HG03064 (cell line): ENCODE results near the gene PSMA4.
"Not testable (repeated sequence)": the region's sequence is repeated elsewhere in the genome, so short reads cannot be mapped to it uniquely, and the experiment has no call there.

ENCODE experiments used
- ATAC-seq: cut with Tn5 transposase; IDR thresholded peaks from one replicate; pipeline ENCODE4 v1.9.1; 2021; ENCODE audit warnings: low read depth; ENCODE audit not compliant: unreplicated experiment

Gene PSMA4

GRCh38 chr15:78550815-78551214 is 10.6 kb downstream of the PSMA4 start:
- ATAC-seq: no peak

GRCh38 chr15:78551902-78552301 is 11.7 kb downstream of the PSMA4 start:
- no peak for ATAC-seq

DNA sequence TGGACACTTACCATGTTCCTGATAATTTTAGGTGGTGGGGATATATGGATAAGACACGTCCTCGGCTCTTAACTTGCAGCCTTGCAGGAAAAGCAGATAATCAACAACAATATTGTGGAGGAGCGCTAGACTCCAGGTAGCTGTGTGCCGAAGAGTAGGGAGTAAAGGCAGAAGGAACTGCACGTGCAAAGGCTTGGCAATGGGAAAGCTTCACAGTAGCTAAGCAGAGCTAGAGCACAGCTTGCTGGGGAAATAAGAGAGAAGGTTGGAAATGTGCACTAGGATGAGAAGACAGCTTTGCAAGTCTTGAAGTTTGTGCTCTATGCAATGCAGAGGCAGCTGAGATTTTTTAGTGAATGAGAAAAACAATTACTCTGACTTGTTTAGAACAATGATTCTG is 12.4 kb downstream of the PSMA4 start:
- ATAC-seq: no peak

DNA sequence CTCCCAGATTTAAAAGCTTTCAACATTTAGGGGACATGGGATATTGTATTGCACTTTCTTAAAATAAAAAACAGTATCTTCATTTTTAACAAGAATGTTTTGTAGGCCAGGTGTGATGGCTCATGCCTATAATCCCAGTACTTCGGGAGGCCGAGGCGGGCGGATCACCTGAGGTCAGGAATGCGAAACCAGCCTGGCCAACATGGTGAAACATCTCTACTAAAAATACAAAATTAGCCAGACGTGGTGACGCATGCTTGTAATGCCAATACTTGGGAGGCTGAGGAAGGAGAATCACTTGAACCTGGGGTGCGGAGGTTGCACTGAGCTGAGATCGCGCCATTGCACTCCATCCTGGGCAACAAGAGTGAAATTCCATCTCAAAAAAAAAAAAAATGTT is 20.0 kb downstream of the PSMA4 start:
- not testable (repeated sequence) for ATAC-seq

DNA sequence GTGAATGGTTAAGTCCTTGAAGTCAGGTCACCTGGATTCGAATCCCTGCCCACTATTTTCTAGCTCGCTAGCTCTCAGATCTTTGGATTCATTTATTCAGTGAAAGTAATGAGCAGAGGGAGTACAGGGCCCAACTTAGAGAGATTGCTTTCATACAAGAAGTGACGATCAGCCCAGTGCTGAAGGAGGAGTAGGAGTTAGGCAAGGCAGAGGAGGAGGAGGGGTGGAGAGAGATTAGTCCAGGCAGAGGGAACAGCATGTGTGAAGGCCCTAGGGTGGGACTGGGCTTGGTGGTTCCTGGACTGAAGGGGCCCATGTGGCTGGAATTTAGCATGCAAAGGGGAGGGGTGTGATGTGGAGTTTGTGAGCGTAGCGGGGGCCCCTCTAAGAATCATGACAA is 21.2 kb downstream of the PSMA4 start:
- no peak for ATAC-seq

DNA sequence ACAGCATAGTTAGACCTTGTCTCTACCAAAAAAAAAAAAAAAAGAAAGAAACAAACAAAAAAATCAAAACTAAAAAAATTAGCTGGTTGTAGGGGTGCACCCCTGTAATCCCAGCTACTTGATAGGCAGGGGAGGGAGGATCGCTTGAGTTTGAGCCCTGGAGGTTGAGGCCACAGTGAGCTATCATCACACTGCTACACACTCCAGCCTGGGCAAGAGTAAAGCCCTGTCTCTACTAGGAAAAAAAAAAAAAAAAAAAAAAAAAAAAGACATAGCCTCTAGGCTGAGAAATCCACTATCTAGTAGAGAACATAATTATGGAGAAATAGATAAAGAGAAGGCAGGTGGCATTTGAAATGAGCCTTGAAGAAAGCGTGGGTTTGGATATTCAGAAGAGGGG is 22.8 kb downstream of the PSMA4 start:
- no peak for ATAC-seq

DNA sequence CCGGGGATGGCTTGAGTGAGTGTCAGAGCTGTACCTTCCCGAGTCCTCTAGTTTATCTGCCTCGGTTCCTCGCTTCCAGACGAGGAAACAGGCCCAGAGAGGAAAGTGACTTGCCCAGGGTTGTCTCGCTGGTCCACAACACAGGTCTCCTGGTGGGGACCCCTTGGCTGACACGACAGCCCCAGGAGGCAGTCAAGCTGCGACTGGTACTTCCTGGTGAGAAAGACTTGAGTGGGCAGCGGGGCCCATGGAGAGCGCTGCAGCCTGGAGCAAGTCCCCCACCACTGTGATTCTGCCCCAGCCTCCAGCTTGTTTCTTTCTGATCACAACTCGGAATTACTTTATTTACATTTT is 24.5 kb downstream of the PSMA4 start:
- ATAC-seq: peak; percentile 15

- peak; percentile 65 for ATAC-seq
These were observed 25.1 kb downstream of the PSMA4 start, which contains the start of gene CHRNA5 for GRCh38 chr15:78565097-78565950. TSS of gene CHRNA5 (plus strand) at chr15:78565520. CDS start at chr15:78565720, 200 bp downstream.

GRCh38 chr15:78565951-78566774 is 25.9 kb downstream of the PSMA4 start:
- ATAC-seq: peak; percentile 10

- no peak for ATAC-seq
These were observed 27.3 kb downstream of the PSMA4 start for GRCh38 chr15:78567531-78567930.

DNA sequence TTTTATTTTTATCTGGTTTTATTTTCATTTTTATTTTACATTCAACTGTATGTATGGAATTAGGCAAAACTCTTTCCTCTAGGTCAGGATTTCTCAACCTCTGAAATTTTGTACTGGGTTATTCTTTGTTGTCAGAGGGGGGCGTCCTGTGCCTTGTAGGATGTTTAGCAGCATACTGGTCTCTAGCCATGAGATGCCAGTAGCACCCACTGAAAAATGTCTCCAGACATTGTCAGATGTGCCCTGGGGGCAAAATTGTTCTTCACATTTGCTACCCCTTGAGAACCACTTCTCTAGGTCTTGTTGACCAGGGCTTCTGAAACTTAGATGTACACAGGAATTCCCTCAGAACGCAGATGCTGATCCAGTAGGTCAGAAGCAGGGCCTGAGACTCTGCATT is 30.5 kb downstream of the PSMA4 start:
- ATAC-seq: no peak

DNA sequence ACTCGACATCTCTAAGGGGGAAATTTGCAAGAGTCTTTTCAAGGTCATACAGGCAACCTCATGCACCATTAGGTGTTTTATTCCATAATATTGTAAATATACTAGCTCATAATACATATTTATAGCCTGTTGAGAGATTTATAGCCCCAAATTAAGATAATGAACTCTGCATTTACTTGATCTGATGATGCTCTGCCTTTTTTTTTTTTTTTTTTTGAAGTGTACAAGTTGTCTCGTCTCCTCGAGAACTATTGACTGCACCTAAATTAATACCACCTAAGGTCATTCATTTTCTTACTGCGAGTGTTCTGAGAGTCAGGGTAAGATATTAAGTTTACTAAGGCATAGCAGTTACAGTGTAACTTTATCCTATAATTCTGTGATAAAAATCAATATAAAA is 31.1 kb downstream of the PSMA4 start:
- no peak for ATAC-seq

- ATAC-seq: no peak
These were observed 33.2 kb downstream of the PSMA4 start for GRCh38 chr15:78573416-78573815.

DNA sequence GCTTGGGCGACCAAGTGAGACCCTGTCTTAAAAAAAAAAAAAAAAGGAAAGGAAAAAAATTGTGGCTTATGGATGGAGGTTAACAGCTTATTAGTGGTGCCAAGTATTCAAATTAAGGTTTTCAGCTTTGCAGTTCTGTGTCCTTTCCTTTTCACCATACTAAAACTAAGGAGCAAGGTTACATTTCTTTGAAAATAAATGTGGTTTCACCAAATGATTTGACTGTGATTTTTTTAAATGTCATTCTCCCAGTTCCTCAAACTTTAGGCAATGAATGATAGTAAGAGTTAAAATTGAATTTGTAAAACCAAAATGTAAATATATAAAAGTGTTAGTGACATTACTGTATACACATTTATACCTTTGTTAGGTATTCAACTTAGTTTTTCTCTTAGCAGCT is 34.7 kb downstream of the PSMA4 start:
- ATAC-seq: no peak

GRCh38 chr15:78597583-78597982 is 57.3 kb downstream of the PSMA4 start:
- ATAC-seq: no peak

DNA sequence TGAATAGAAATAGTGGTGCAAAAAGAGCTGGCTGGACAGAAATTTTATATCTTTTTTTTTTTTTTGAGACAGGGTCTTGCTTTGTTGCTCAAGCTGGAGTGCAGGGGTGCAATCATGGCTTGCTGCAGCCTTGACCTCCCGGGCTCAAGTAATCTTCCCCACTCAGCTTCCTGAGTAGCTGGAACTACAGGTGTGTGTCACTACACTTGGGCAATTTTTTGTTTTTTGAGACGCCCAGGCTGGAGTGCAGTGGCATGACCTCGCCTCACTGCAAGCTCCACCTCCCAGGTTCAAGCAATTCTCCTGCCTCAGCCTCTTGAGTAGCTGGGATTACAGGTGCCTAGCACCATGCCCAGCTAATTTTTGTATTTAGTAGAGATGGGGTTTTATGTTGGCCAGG is 58.1 kb downstream of the PSMA4 start:
- no peak for ATAC-seq

GRCh38 chr15:78599189-78599588 is 58.9 kb downstream of the PSMA4 start:
- ATAC-seq: no peak
